Prostate gland (tissue), 2 donors: ENCODE results near the gene PRR5L.

Experiments
- CTCF ChIP-seq, 4 experiments: fragments of 200-600 bp in 2 of 4; fragments of 450-650 bp in 2 of 4; sonication (generic) in 2 of 4; IDR thresholded peaks; 1 replicate in 3 of 4; 2 replicates in 1 of 4; pipeline ENCODE4 v1.5.1; 2016 to 2019; ENCODE audit warnings: antibody characterized with exemption in 4 of 4, mild to moderate bottlenecking in 2 of 4, moderate library complexity in 2 of 4
- POLR2AphosphoS5 ChIP-seq: sonication (generic); formaldehyde crosslinking; IDR thresholded peaks from one replicate; pipeline ENCODE4 v1.6.1; 2017; ENCODE audit warnings: antibody characterized with exemption

DNA sequence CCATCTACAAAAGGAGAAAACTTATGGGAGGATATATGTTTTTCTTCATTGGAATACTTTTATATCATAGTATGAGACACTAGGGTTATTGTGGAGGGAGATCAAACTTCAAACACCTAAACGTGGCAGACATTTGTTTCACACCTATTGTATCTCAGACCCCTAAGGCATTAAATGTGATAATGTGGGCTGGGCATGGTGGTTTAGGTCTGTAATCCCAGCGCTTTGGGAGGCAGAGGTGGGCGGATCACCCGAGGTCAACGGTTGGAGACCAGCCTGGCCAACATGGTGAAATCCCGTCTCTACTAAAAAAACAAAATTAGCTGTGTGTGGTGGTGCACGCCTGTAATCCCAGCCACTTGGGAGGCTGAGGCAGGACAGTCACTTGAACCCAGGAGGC, 75.5 kb downstream of the PRR5L start:
- TF ChIP-seq POLR2AphosphoS5 (no peak), CTCF (IDR thresholded peaks at IDR 0.05) (no peak)
